Ramos (cell line): ENCODE measurements around the gene GLOD4.

Experiments used
- in situ Hi-C: fragments of 300-500 bp; cut with MboI; formaldehyde crosslinking; loops from one replicate; pipeline ENCODE4 v1.14.3; 2022; ENCODE audit warnings: low sequenced_read_pairs; ENCODE audit not compliant: unreplicated experiment

Gene GLOD4

GRCh38 chr17:746181-746580, 35.9 kb downstream of the GLOD4 start:
- in situ Hi-C loops, result no loop called here

GRCh38 chr17:745406-745805, 36.7 kb downstream of the GLOD4 start:
- in situ Hi-C loops, result no loop called here

GRCh38 chr17:744937-745336, 37.1 kb downstream of the GLOD4 start:
- in situ Hi-C loops, result no loop called here

GRCh38 chr17:743139-743538, 38.9 kb downstream of the GLOD4 start:
- in situ Hi-C loops, result no loop called here

GRCh38 chr17:742147-742793, 39.8 kb downstream of the GLOD4 start:
- in situ Hi-C loops, result no loop called here

GRCh38 chr17:740240-741017, 41.7 kb downstream of the GLOD4 start:
- in situ Hi-C loops, result no loop called here

GRCh38 chr17:737561-738113, 44.4 kb downstream of the GLOD4 start:
- in situ Hi-C loops, result no loop called here

GRCh38 chr17:733743-734142, 48.3 kb downstream of the GLOD4 start:
- in situ Hi-C loops, result no loop called here

GRCh38 chr17:732902-733720, 49.0 kb downstream of the GLOD4 start:
- in situ Hi-C loops, result no loop called here

- in situ Hi-C loops, result no loop called here
Measured at GRCh38 chr17:732067-732901, 49.8 kb downstream of the GLOD4 start, which contains the start of gene TLCD3A. Gene TLCD3A (plus strand): TSS chr17:732596. CDS start chr17:732648, 52 bp downstream.

- in situ Hi-C loops, result no loop called here
Measured at GRCh38 chr17:731644-732066, 50.4 kb downstream of the GLOD4 start.

- in situ Hi-C loops, result no loop called here
Measured at GRCh38 chr17:728911-729310, 53.2 kb downstream of the GLOD4 start.

GRCh38 chr17:726271-726919, 55.7 kb downstream of the GLOD4 start:
- in situ Hi-C loops, result no loop called here

- in situ Hi-C loops, result no loop called here
Measured at GRCh38 chr17:725746-726145, 56.3 kb downstream of the GLOD4 start.

- in situ Hi-C loops, result no loop called here
Measured at GRCh38 chr17:725084-725483, 57.0 kb downstream of the GLOD4 start.

- in situ Hi-C loops, result no loop called here
Measured at GRCh38 chr17:721540-721937, 60.5 kb downstream of the GLOD4 start.

GRCh38 chr17:720706-721539, 61.2 kb downstream of the GLOD4 start:
- in situ Hi-C loops, result no loop called here

GRCh38 chr17:718075-718474, 64.0 kb downstream of the GLOD4 start:
- in situ Hi-C loops, result no loop called here
